Renal cortical epithelial cell (primary cell): ENCODE measurements around the gene MRPS16. TPM values are rescaled to one million over a fixed set of nuclear protein-coding genes. Genes with fewer than 3 reads are reported as not detected.

ENCODE experiments used
- total RNA-seq: library from RNA; depleted of rRNA; stranded (reverse); fragments of >200 nt; gene quantifications from 2 replicates; pipeline ENCODE4 v1.2.3, GENCODE V29; 2014

MRPS16 gene
- total RNA-seq, 1 donor from 2014 or later, result 53.4 TPM

Other genes with a start within 250 kb of the MRPS16 start
- 184 and 302 TPM in 2 replicates for gene P4HA1, start 155.8 kb downstream of the MRPS16 start, total RNA-seq
- gene NUDT13, start 142.2 kb downstream of the MRPS16 start, total RNA-seq, result 1.2 and 1.7 TPM in 2 replicates
- 32.1 and 33.7 TPM in 2 replicates for gene ECD, start 84.6 kb downstream of the MRPS16 start, total RNA-seq
- gene FAM149B1, start 84.5 kb downstream of the MRPS16 start, total RNA-seq, result 18.9 and 31.2 TPM in 2 replicates
- gene DNAJC9, start 5.4 kb downstream of the MRPS16 start, total RNA-seq, result 21.2 and 40.8 TPM in 2 replicates
- gene CFAP70, start 106.2 kb upstream of the MRPS16 start, total RNA-seq, result 0.52 and 3.7 TPM in 2 replicates
- gene ANXA7, start 161.4 kb upstream of the MRPS16 start, total RNA-seq, result 153 and 222 TPM in 2 replicates
- 0.69 and 1.5 TPM in 2 replicates for gene MSS51, start 180.9 kb upstream of the MRPS16 start, total RNA-seq
- 27.3 and 60.2 TPM in 2 replicates for gene PPP3CB, start 243.4 kb upstream of the MRPS16 start, total RNA-seq